GM19193 (cell line): ENCODE results near the gene HINT1.

Source experiments
- POLR2A ChIP-seq: IDR thresholded peaks from 4 replicates; pipeline ENCODE4 v1.6.1; 2011; ENCODE audit not compliant: insufficient read depth, insufficient read length; ENCODE audit errors: extremely low read depth

The HINT1 gene

DNA sequence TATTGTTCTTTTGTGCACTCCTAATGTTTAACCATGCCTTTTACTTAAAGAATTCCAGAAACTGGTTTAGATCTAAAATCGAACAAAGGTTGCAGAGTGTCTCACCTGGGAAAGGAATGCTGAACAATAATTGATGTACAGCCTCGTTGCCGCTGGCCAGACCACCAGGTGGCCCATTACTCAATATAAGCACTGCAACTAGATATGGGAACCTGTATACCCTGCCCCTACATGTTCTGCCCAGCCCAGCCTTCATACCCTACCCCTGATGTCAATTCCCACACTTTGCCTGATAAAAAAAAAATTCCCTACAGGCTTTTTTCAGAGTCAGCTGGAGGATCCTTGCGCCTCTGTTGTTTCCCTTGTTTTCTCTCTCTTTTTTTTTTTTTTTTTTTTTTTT is 13.8 kb downstream of the HINT1 start:
- no peak for TF ChIP-seq POLR2A

DNA sequence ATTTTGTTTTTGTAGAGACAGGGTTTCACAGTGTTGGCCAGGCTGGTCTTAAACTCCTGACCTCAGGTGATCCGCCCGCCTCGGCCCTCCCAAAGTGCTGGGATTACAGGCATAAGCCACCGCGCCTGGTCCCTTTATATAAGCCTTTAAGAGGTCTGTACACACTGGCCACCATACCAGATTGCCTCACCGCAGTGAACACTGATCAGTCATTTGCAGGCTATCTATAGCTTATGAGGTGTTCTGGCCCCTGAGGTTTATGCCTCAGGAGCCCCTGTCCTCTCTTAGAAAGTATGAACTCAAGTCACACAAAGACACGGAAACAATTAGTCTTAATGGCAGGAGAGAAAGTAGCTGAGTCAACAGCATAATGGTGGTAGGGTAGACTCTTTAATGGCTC is 14.6 kb downstream of the HINT1 start:
- no peak for TF ChIP-seq POLR2A

GRCh38 chr5:131148835-131149234 is 16.2 kb downstream of the HINT1 start:
- TF ChIP-seq POLR2A = no peak

DNA sequence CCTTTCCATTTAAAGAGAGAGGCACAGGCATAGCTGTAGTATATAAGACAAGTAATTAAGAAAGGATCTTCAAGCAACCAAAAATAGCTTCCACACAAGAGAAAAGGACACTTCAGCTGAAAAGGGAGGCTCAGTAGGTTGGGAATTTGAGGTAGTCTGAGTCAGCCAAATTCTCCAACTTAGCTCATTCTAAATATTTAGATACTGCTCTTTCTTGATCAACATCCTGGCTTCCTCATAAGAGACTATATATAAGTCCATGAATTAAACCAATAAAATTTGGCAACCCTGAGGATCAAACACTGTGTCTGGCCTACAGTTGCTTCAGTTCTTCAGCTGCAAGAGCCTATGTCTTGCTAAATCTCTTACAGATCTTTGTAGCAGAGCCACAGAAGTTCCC is 17.8 kb downstream of the HINT1 start:
- TF ChIP-seq POLR2A = no peak

- no peak for TF ChIP-seq POLR2A
Observed at GRCh38 chr5:131142970-131143617, 22.0 kb downstream of the HINT1 start.

- no peak for TF ChIP-seq POLR2A
Observed at GRCh38 chr5:131139321-131139720, 25.7 kb downstream of the HINT1 start.

DNA sequence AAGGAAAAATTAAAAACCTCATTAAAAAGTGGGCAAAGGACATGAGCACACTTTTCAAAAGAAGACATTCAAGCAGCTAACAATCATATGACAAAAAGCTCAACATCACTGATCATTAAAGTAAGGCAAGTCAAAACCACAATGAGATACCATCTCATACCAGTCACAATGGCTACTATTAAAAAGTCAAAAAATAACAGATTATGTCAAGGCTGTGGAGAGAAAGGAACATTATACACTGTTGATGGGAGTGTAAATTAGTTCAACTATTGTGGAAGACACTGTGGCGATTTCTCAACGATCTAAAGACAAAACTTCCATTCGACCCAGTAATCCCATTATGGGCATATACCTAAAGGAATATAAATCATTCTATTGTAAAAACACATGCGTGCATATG is 35.8 kb downstream of the HINT1 start:
- TF ChIP-seq POLR2A = no peak

DNA sequence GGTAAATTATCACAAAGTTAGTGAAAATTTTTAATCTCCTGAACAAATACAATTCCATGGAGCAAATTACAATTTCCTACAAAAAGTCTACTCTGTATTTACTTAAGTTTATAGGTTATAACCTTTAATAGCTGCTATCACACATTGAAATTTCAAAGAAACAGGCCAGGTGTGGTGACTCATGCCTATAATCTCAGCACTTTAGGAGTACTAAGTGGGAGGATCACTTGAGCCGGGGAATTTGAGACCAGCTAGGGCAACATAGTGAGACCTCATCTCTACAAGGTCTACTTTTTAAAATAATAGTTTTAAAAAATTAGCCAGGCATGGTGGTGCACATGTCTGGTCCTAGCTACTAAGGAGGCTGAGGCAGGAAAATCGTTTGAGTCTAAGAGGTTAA is 50.3 kb downstream of the HINT1 start:
- no peak for TF ChIP-seq POLR2A

DNA sequence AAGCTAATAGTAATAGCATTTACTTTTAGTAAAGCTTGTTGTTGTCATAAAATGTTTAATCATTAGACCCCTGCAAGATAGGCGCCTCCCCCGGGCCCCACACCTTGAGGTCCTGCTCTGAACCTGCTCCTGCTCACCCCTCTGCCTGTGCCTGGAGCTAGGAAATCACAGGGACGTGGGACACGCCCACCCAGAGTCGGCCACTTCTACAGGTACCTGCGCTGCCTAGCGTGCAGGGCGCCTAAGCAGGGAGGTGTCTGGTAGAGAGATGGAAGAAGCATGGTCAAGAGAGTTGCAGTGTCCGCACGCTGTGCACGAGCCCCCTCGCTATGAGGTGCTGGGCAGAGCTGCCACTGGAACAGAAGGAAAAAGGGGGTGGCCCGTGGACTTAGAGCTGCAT is 52.6 kb downstream of the HINT1 start:
- TF ChIP-seq POLR2A = no peak

DNA sequence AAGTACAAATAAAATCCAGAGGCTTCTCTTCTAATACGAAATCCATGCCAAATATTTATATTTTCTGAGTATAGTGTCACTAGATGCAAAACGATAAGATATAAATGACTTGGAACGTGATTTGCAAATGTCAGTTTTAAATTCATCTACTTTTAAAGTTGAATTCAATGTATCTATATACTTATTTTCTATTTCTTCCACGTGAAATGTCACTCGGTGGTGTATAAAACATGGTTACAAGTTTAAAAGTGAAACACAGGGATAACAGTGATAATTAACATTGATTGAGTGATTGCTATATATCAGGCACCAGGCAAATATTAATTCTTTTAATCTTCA is 54.8 kb downstream of the HINT1 start:
- no peak for TF ChIP-seq POLR2A

GRCh38 chr5:131109540-131110255 is 55.4 kb downstream of the HINT1 start:
- TF ChIP-seq POLR2A = no peak
